Kidney (tissue), 14 donors: ENCODE measurements around the gene SLC25A48. TPM values are rescaled to one million over a fixed set of nuclear protein-coding genes. Genes with fewer than 3 reads are reported as not detected.

ENCODE experiments used
- DNase-seq, 5 donors: peaks; one replicate each; pipeline ENCODE4 v3.0.0-alpha.2; 2013 to 2020
- FAIRE-seq: peaks from 2 replicates; lab custom pipeline; 2012; peaks lifted over from hg19 to GRCh38; lab: Jason Lieb, UNC
- H3K27ac ChIP-seq, 2 donors: one replicate each; pipeline ENCODE4 v1.7.0; 2013; ENCODE audit warnings: low read depth in 2 of 2, low read length in 2 of 2, inconsistent platforms in 1 of 2
- H3K27me3 ChIP-seq: one replicate; pipeline ENCODE4 v1.7.1; 2013; ENCODE audit warnings: low read length, inconsistent platforms; ENCODE audit not compliant: control insufficient read depth, insufficient read depth
- H3K36me3 ChIP-seq, 3 donors: one replicate each; pipeline versions ENCODE4 v1.7.0 to v1.7.1; 2013; ENCODE audit warnings: low read length in 3 of 3, control low read depth in 1 of 3, inconsistent platforms in 1 of 3; ENCODE audit not compliant: insufficient read depth in 3 of 3, control insufficient read depth in 2 of 3
- H3K4me1 ChIP-seq, 3 donors: one replicate each; pipeline versions ENCODE4 v1.7.0 to v1.7.1; 2013; ENCODE audit warnings: low read length in 3 of 3, inconsistent platforms in 1 of 3, low read depth in 1 of 3; ENCODE audit not compliant: control insufficient read depth in 2 of 3, insufficient read depth in 2 of 3
- H3K4me3 ChIP-seq, 3 donors: one replicate each; pipeline versions ENCODE4 v1.7.0 to v1.8.1; 2013; ENCODE audit warnings: low read length in 3 of 3, control low read depth in 1 of 3, inconsistent platforms in 1 of 3
- H3K9ac ChIP-seq, 3 donors: one replicate each; pipeline versions ENCODE4 v1.7.0 to v1.7.1; 2013; ENCODE audit warnings: low read length in 3 of 3, control low read depth in 1 of 3, inconsistent platforms in 1 of 3
- H3K9me3 ChIP-seq, 3 donors: one replicate each; pipeline versions ENCODE4 v1.7.0 to v1.7.1; 2013; ENCODE audit warnings: low read length in 3 of 3, control low read depth in 1 of 3, inconsistent platforms in 1 of 3; ENCODE audit not compliant: control insufficient read depth in 2 of 3, insufficient read depth in 1 of 3
- CTCF ChIP-seq: IDR thresholded peaks from 3 replicates; pipeline ENCODE4 v1.5.1; 2012; ENCODE audit warnings: mild to moderate bottlenecking, moderate library complexity, borderline replicate concordance; ENCODE audit not compliant: insufficient read depth; ENCODE audit errors: extremely low read depth
- intact Hi-C: fragments of 100-400 bp; cut with DNase I; formaldehyde crosslinking; loops from one replicate; pipeline ENCODE4 v1.11.1; 2022
- polyA plus RNA-seq: library from polyadenylated mRNA; stranded (reverse); fragments of 350-450 nt; fragmentation: Illumina TruSeq; extraction: RNeasy Lipid Tissue Mini Kit (QIAGEN cat#74804); gene quantifications from one replicate; pipeline ENCODE4 v1.2.3, GENCODE V29; 2014; ENCODE audit warnings: low read depth, low replicate concordance; ENCODE audit not compliant: insufficient read depth
- total RNA-seq: library from RNA; stranded (reverse); fragmentation: NEBNext Ultra II Directional; extraction: Animal tissue kit (Norgen Biotek cat#: 25700); gene quantifications from one replicate; pipeline ENCODE4 v1.2.1, GENCODE V29; 2021
- donor health status: control.
- donor health status: control.
- donor health status: control.
- donor health status: control.
- donor health status: control.
- donor health status: DM: yes; HTN: yes; CAD: no.
- donor health status: Normal renal cell carcinoma (clear cell type).

SLC25A48 gene
- total and polyA plus RNA-seq, 2 donors from 2014 or later: 1.7 to 10.4 TPM

GRCh38 chr5:135905144-135905543 lies 70.7 kb downstream of the SLC25A48 start:
- no peaks in the 10 kb centered on the region for H3K4me1 ChIP-seq
- H3K27me3 ChIP-seq: no peaks in the 10 kb centered on the region
- H3K36me3 ChIP-seq: no peaks in the 10 kb centered on the region
- DNase-seq: no peak
- no peak for FAIRE-seq
- no peak overlapping the region for H3K9ac ChIP-seq
- no peaks in the 10 kb centered on the region for H3K9me3 ChIP-seq
- TF ChIP-seq CTCF: no peak
- no peak overlapping the region for H3K27ac ChIP-seq
- intact Hi-C loops: no loop called here
- H3K4me3 ChIP-seq: no peak overlapping the region

GRCh38 chr5:135913713-135914626 lies 79.5 kb downstream of the SLC25A48 start:
- no peak for FAIRE-seq

GRCh38 chr5:135915466-135916001 lies 81.1 kb downstream of the SLC25A48 start:
- Histone ChIP-seq H3K27ac (no peak overlapping the region), H3K36me3 (no peaks in the 10 kb centered on the region), H3K9ac (no peak overlapping the region), H3K9me3 (no peaks in the 10 kb centered on the region), H3K4me1 (no peaks in the 10 kb centered on the region), H3K27me3 (no peaks in the 10 kb centered on the region), H3K4me3 (no peak overlapping the region)
- DNase-seq: no peak
- no peak for FAIRE-seq
- intact Hi-C loops: no loop called here
- no peak for TF ChIP-seq CTCF

More at GRCh38 chr5:135913713-135914626, 79.5 kb downstream of the SLC25A48 start:
- Histone ChIP-seq H3K36me3 (no peaks in the 10 kb centered on the region), H3K9me3 (no peaks in the 10 kb centered on the region), H3K9ac (no peak overlapping the region), H3K27me3 (no peaks in the 10 kb centered on the region), H3K4me3 (no peak overlapping the region), H3K4me1 (no peaks in the 10 kb centered on the region), H3K27ac (no peak overlapping the region)
- intact Hi-C loops: no loop called here
- no peak for TF ChIP-seq CTCF
- DNase-seq: no peak
